GM18511 (cell line): ENCODE data around the gene FAM13A.

Experiments
- ATAC-seq: cut with Tn5 transposase; IDR thresholded peaks from one replicate; pipeline ENCODE4 v1.9.1; 2021; ENCODE audit warnings: mild to moderate bottlenecking, moderate library complexity; ENCODE audit not compliant: unreplicated experiment

FAM13A gene

GRCh38 chr4:88818631-88819470 is 238.1 kb downstream of the FAM13A start:
- no peak for ATAC-seq

GRCh38 chr4:88817740-88818139 is 239.2 kb downstream of the FAM13A start:
- no peak for ATAC-seq

- no peak for ATAC-seq
Measured at GRCh38 chr4:88816360-88816759, 240.6 kb downstream of the FAM13A start.

GRCh38 chr4:88814043-88814617 is 242.9 kb downstream of the FAM13A start:
- no peak for ATAC-seq

GRCh38 chr4:88813013-88813412 is 244.0 kb downstream of the FAM13A start:
- no peak for ATAC-seq

GRCh38 chr4:88812420-88812819 is 244.6 kb downstream of the FAM13A start:
- no peak for ATAC-seq

GRCh38 chr4:88811904-88812303 is 245.1 kb downstream of the FAM13A start:
- ATAC-seq, result no peak

- ATAC-seq, result no peak
Measured at GRCh38 chr4:88810325-88810724, 246.7 kb downstream of the FAM13A start.

GRCh38 chr4:88809576-88810219 is 247.3 kb downstream of the FAM13A start:
- ATAC-seq, result no peak

GRCh38 chr4:88809101-88809500 is 247.9 kb downstream of the FAM13A start:
- no peak for ATAC-seq

- no peak for ATAC-seq
Measured at GRCh38 chr4:88807499-88807898, 249.5 kb downstream of the FAM13A start.

- ATAC-seq, result no peak
Measured at GRCh38 chr4:88804234-88804633, 252.8 kb downstream of the FAM13A start.

- ATAC-seq, result peak; percentile 86
Measured at GRCh38 chr4:88803600-88804096, 253.3 kb downstream of the FAM13A start.

GRCh38 chr4:88802585-88803286 is 254.2 kb downstream of the FAM13A start:
- ATAC-seq, result no peak

- no peak for ATAC-seq
Measured at GRCh38 chr4:88802138-88802537, 254.8 kb downstream of the FAM13A start.

GRCh38 chr4:88799900-88800299 is 257.1 kb downstream of the FAM13A start:
- no peak for ATAC-seq

- ATAC-seq, result no peak
Measured at GRCh38 chr4:88797725-88798124, 259.3 kb downstream of the FAM13A start.

GRCh38 chr4:88796545-88796944 is 260.4 kb downstream of the FAM13A start:
- no peak for ATAC-seq

- ATAC-seq, result no peak
Measured at GRCh38 chr4:88794952-88795351, 262.0 kb downstream of the FAM13A start.

GRCh38 chr4:88794087-88794690 is 262.8 kb downstream of the FAM13A start:
- no peak for ATAC-seq

- ATAC-seq, result peak; percentile 63
Measured at GRCh38 chr4:88793475-88793874, 263.5 kb downstream of the FAM13A start.
